HepG2 (cell line): ENCODE data around the gene RPL27A. TPM values are rescaled to one million over a fixed set of nuclear protein-coding genes. Genes with fewer than 3 reads are reported as not detected.

ENCODE experiments used
- ATAC-seq: fragments of 200-7000 bp; cut with Tn5 transposase; 3 replicates; pipeline ENCODE4 v1.9.1; 2020; ENCODE audit warnings: mild to moderate bottlenecking, moderate library complexity
- BruUV-seq: library from RNA; stranded (reverse); fragments of 400-500 nt; replicated peaks from 2 replicates; lab custom pipeline; 2021; lab: Mats Ljungman, UMichigan
- CTCF ChIA-PET: fragments of 300-600 bp; formaldehyde crosslinking; extraction: SDS; loops from one replicate; lab custom pipeline; 2021; ENCODE audit warnings: low total read pairs, inconsistent platforms, low intra/inter-chr PET ratio; lab: Yijun Ruan, JAX
- POLR2A ChIA-PET: fragments of 350-600 bp; sonication (Branson Sonifier 250); formaldehyde crosslinking; loops from one replicate; lab custom pipeline; 2020; ENCODE audit warnings: antibody characterized with exemption, inconsistent platforms; lab: Yijun Ruan, JAX
- DNase-seq: peaks from one replicate; pipeline ENCODE4 v3.0.0-alpha.2; 2015; ENCODE audit warnings: low spot score
- FAIRE-seq: peaks from 3 replicates; lab custom pipeline; 2011; peaks lifted over from hg19 to GRCh38; lab: Jason Lieb, UNC
- H2AFZ ChIP-seq: one replicate; pipeline ENCODE4 v1.6.1; 2011; ENCODE audit warnings: low read length, inconsistent platforms
- H3K27ac ChIP-seq: fragments of 300-600 bp; 3 replicates; pipeline ENCODE4 v1.8.0; 2011; ENCODE audit warnings: mixed run types, mild to moderate bottlenecking, mixed read lengths, low read length, inconsistent platforms; ENCODE audit not compliant: insufficient read depth; ENCODE audit errors: extremely low read length
- H3K27me3 ChIP-seq, 2 experiments: fragments of 200-600 bp in 1 of 2; 2 replicates in 1 of 2; 3 replicates in 1 of 2; pipeline versions ENCODE4 v1.6.0 to v1.8.0; 2011; ENCODE audit warnings: low read length in 2 of 2, mild to moderate bottlenecking in 2 of 2, moderate library complexity in 2 of 2, inconsistent platforms in 1 of 2; ENCODE audit not compliant: insufficient read depth in 2 of 2, control insufficient read depth in 1 of 2
- H3K36me3 ChIP-seq, 2 experiments: fragments of 200-600 bp in 1 of 2; replicated peaks in 1 of 2; 2 replicates in 1 of 2; 3 replicates in 1 of 2; pipeline versions ENCODE4 v1.5.1 to v1.8.0; 2011; ENCODE audit warnings: low read length in 2 of 2, inconsistent platforms in 1 of 2; ENCODE audit not compliant: insufficient read depth in 2 of 2, control insufficient read depth in 1 of 2
- H3K4me1 ChIP-seq: 2 replicates; pipeline ENCODE4 v1.5.1; 2012; ENCODE audit warnings: low read length, inconsistent platforms; ENCODE audit not compliant: insufficient read depth
- H3K4me2 ChIP-seq: 2 replicates; pipeline ENCODE4 v1.6.0; 2011; ENCODE audit warnings: low read depth, low read length, inconsistent platforms
- H3K4me3 ChIP-seq, 3 experiments: fragments of 200-600 bp in 1 of 3; sonication (generic), shearing (Covaris generic) in 1 of 3; replicated peaks in 1 of 3; 2 replicates each; pipeline ENCODE4 v1.5.1; 2011 to 2016; ENCODE audit warnings: low read length in 3 of 3, inconsistent platforms in 2 of 3, low read depth in 2 of 3, mild to moderate bottlenecking in 2 of 3, control low read depth in 1 of 3, mixed read lengths in 1 of 3; ENCODE audit not compliant: insufficient read depth in 1 of 3
- H3K79me2 ChIP-seq: one replicate; pipeline ENCODE4 v1.6.1; 2011; ENCODE audit warnings: low read length, inconsistent platforms; ENCODE audit not compliant: insufficient read depth
- H3K9ac ChIP-seq: 2 replicates; pipeline ENCODE4 v1.6.0; 2011; ENCODE audit warnings: mild to moderate bottlenecking, low read depth, low read length, inconsistent platforms; ENCODE audit not compliant: insufficient read depth
- H3K9me3 ChIP-seq: 2 replicates; pipeline ENCODE4 v1.5.1; 2012; ENCODE audit warnings: mild to moderate bottlenecking, low read length
- H4K20me1 ChIP-seq: 2 replicates; pipeline ENCODE4 v1.6.0; 2011; ENCODE audit warnings: inconsistent platforms, mild to moderate bottlenecking, low read length, moderate library complexity; ENCODE audit not compliant: insufficient read depth
- AKAP8 ChIP-seq: sonication (generic); formaldehyde crosslinking; IDR thresholded peaks from 2 replicates; pipeline ENCODE4 v1.5.1; 2020; ENCODE audit warnings: mild to moderate bottlenecking, missing genetic modification reagents
- HIC2 ChIP-seq: sonication (generic); formaldehyde crosslinking; IDR thresholded peaks from 2 replicates; pipeline ENCODE4 v1.9.0; 2022; ENCODE audit warnings: low read depth, missing genetic modification reagents
- HNF4A ChIP-seq: sonication (generic); formaldehyde crosslinking; IDR thresholded peaks from 2 replicates; pipeline ENCODE4 v1.4.0; 2020; ENCODE audit warnings: missing genetic modification reagents
- HOXA3 ChIP-seq: sonication (generic); formaldehyde crosslinking; IDR thresholded peaks from 2 replicates; pipeline ENCODE4 v1.5.0; 2020; ENCODE audit warnings: missing genetic modification reagents
- MAX ChIP-seq: IDR thresholded peaks from 2 replicates; pipeline ENCODE4 v1.6.1; 2012; ENCODE audit warnings: inconsistent platforms
- MYC ChIP-seq: sonication (generic); formaldehyde crosslinking; IDR thresholded peaks from 2 replicates; pipeline ENCODE4 v1.9.0; 2021; ENCODE audit warnings: missing genetic modification reagents, borderline replicate concordance
- NR2C2 ChIP-seq: sonication (generic); formaldehyde crosslinking; IDR thresholded peaks from 2 replicates; pipeline ENCODE4 v1.4.0; 2020; ENCODE audit warnings: missing genetic modification reagents, mild to moderate bottlenecking, moderate library complexity, borderline replicate concordance
- SAP130 ChIP-seq: IDR thresholded peaks from 2 replicates; pipeline ENCODE4 v1.6.1; 2016; ENCODE audit warnings: low read depth
- TAF15 ChIP-seq: fragments of 200-400 bp; formaldehyde crosslinking; IDR thresholded peaks from one replicate; pipeline ENCODE4 v1.6.1; 2018; ENCODE audit warnings: mild to moderate bottlenecking, low read depth, low read length; ENCODE audit not compliant: poor library complexity, severe bottlenecking
- YEATS4 ChIP-seq: sonication (generic); formaldehyde crosslinking; IDR thresholded peaks from 2 replicates; pipeline ENCODE4 v1.4.0; 2020; ENCODE audit warnings: missing genetic modification reagents, borderline replicate concordance
- ZFX ChIP-seq: sonication (generic); formaldehyde crosslinking; IDR thresholded peaks from 2 replicates; pipeline ENCODE4 v1.4.0; 2020; ENCODE audit warnings: mild to moderate bottlenecking, low read depth, missing genetic modification reagents, moderate library complexity
- ZFY ChIP-seq: sonication (generic); formaldehyde crosslinking; IDR thresholded peaks from 2 replicates; pipeline ENCODE4 v1.4.0; 2020; ENCODE audit warnings: missing genetic modification reagents
- ZNF292 ChIP-seq: sonication (generic); formaldehyde crosslinking; IDR thresholded peaks from 2 replicates; pipeline ENCODE4 v1.8.1; 2022; ENCODE audit warnings: mild to moderate bottlenecking, low read depth, missing genetic modification reagents, borderline replicate concordance
- ZNF331 ChIP-seq: sonication (generic); formaldehyde crosslinking; IDR thresholded peaks from 2 replicates; pipeline ENCODE4 v1.4.0; 2020; ENCODE audit warnings: missing genetic modification reagents
- ZNF687 ChIP-seq: sonication (generic); formaldehyde crosslinking; IDR thresholded peaks from 2 replicates; pipeline ENCODE4 v1.5.1; 2020; ENCODE audit warnings: mild to moderate bottlenecking, missing genetic modification reagents, moderate library complexity
- ZNF788 ChIP-seq: sonication (generic); formaldehyde crosslinking; IDR thresholded peaks from 2 replicates; pipeline ENCODE4 v1.5.0; 2020; ENCODE audit warnings: mild to moderate bottlenecking, missing genetic modification reagents, borderline replicate concordance
- ZSCAN29 ChIP-seq: sonication (generic); formaldehyde crosslinking; conservative IDR thresholded peaks from 2 replicates; pipeline ENCODE4 v1.4.0; 2020; ENCODE audit warnings: mild to moderate bottlenecking, missing genetic modification reagents
- WGBS: methylation state at CpG from one replicate; pipeline ENCODE4 v1.1.6; 2017; ENCODE audit warnings: low lambda C conversion rate; 5-methylcytosine and 5-hydroxymethylcytosine counted together
- in situ Hi-C: cut with HindIII; loops from 2 replicates; pipeline ENCODE4 v1.10.0; 2017; ENCODE audit warnings: low pct_unique_long_range_greater_than_20kb; ENCODE audit not compliant: extremely low pct_ligation_motif_present
- intact Hi-C: fragments of 100-400 bp; cut with micrococcal nuclease; formaldehyde crosslinking; loops from one replicate; pipeline ENCODE4 v1.10.0; 2022; ENCODE audit not compliant: unreplicated experiment
- polyA plus RNA-seq, 8 experiments: library from polyadenylated mRNA; depleted of rRNA in 3 of 8; stranded (reverse) in 7 of 8; unstranded in 1 of 8; fragments of >200 nt; fragmentation: Illumina TruSeq in 4 of 8; extraction: Trizol in 4 of 8; gene quantifications; 2 replicates each; pipeline versions ENCODE4 v1.2.1 to v1.2.3, GENCODE V29; 2011 to 2016; ENCODE audit warnings: low read depth in 4 of 8, missing spikeins in 1 of 8, mixed read lengths in 1 of 8; ENCODE audit not compliant: insufficient read depth in 1 of 8
- total RNA-seq, 5 experiments: library from RNA; depleted of rRNA; stranded (reverse); fragments of >200 nt; fragmentation: Illumina TruSeq; extraction: Trizol; gene quantifications; 2 replicates each; pipeline ENCODE4 v1.2.3, GENCODE V29; 2016; ENCODE audit warnings: low read depth in 1 of 5

Gene RPL27A
- total and polyA plus RNA-seq, 2 of the 13 experiments (the other 11 are each of a cell fraction or from before 2014, with no cell fraction given): 1,531 to 2,153 TPM

- ATAC-seq (peak; percentile 79), DNase-seq (peak; percentile 51), FAIRE-seq (peak; percentile 92)
- Histone ChIP-seq H3K4me3 (peak overlapping the region in 1 of 3 experiments; percentile 25; a peak in 2 of 6 replicates), H3K36me3 (peaks cover 0 to 10% of the 10 kb centered on the region in 2 experiments; a peak in 2 of 5 replicates), H3K27me3 (no peaks in the 10 kb centered on the region), H3K27ac (peak overlapping the region; percentile 26), H3K4me1 (peaks cover 61% of the 10 kb centered on the region), H3K79me2 (no peaks in the 10 kb centered on the region), H3K9me3 (no peaks in the 10 kb centered on the region), H3K9ac (no peak overlapping the region), H4K20me1 (no peaks in the 10 kb centered on the region), H3K4me2 (peak overlapping the region; percentile 27), H2AFZ (no peak overlapping the region)
- no TSS peak for BruUV-seq
- in situ Hi-C loops: no loop called here
- POLR2A ChIA-PET: interaction anchor here (1.1 to 5.5 kb wide), 3 partner anchors 15 to 32 kb away, joined by 3 to 35 read pairs (median 9); partner anchors contain the start of genes RPL27A and TRIM66
- CTCF ChIA-PET: no interaction called here
- intact Hi-C loops: no loop called here
- 35% methylated on average over 7 of the region's 8 CpGs for WGBS
- TF ChIP-seq NR2C2 (CRISPR knock-in tag): peak; percentile 66
- TF ChIP-seq MAX: peak; percentile 28; the same call in 1 of the 2 replicates
- TF ChIP-seq ZFY: 0 out of 2 replicates have a peak, but pooled peaks have one; percentile 15
- TF ChIP-seq ZFX (CRISPR knock-in tag): peak; percentile 32; the same call in 1 of the 2 replicates
- peak; percentile 38; the same call in 1 of the 2 replicates for TF ChIP-seq MYC (CRISPR knock-in tag)
- TF ChIP-seq ZNF292 (CRISPR knock-in tag): peak; percentile 87
- TF ChIP-seq ZNF687 (CRISPR knock-in tag): peak; percentile 67
- 0 out of 2 replicates have a peak, but pooled peaks have one; percentile 47 for TF ChIP-seq ZNF331 (CRISPR knock-in tag)
- peak; percentile 56 for TF ChIP-seq HNF4A
- no peak for TF ChIP-seq TAF15
- peak; percentile 79 for TF ChIP-seq SAP130 (CRISPR knock-in tag)
- TF ChIP-seq AKAP8 (CRISPR knock-in tag): no peak
- TF ChIP-seq HIC2 (CRISPR knock-in tag): no peak
- peak; percentile 77 for TF ChIP-seq ZSCAN29 (CRISPR knock-in tag)
- TF ChIP-seq ZNF788 (CRISPR knock-in tag): peak; percentile 53; the same call in 1 of the 2 replicates
- TF ChIP-seq HOXA3: 0 out of 2 replicates have a peak, but pooled peaks have one; percentile 45
- 0 out of 2 replicates have a peak, but pooled peaks have one; percentile 3 for TF ChIP-seq YEATS4 (CRISPR knock-in tag)
Observed at GRCh38 chr11:8713760-8714454, 31.3 kb downstream of the RPL27A start.
